Measurements from ENCODE around the gene SRPK2.
"Not testable (repeated sequence)": the region's sequence is repeated elsewhere in the genome, so short reads cannot be mapped to it uniquely, and the experiment has no call there.

The SRPK2 gene

GRCh38 chr7:105309235-105310169 lies 79.2 kb downstream of the SRPK2 start:
- TF ChIP-seq CTCF (IDR thresholded peaks at IDR 0.05; ENCODE audit: low read depth, low read length): no peak
- Histone ChIP-seq H3K4me1 (peaks cover 3% of the 10 kb centered on the region; the same call in 1 of the 2 replicates), H3K27me3 (no peaks in the 10 kb centered on the region), H3K36me3 (no peaks in the 10 kb centered on the region), H3K4me3 (ENCODE audit: low read depth, low read length) (no peak overlapping the region), H3K9me3 (no peaks in the 10 kb centered on the region)
- no peak for DNase-seq

GRCh38 chr7:105307163-105307672 lies 81.5 kb downstream of the SRPK2 start:
- Histone ChIP-seq H3K27me3 (no peaks in the 10 kb centered on the region), H3K9me3 (no peaks in the 10 kb centered on the region), H3K4me3 (ENCODE audit: low read depth, low read length) (no peak overlapping the region), H3K4me1 (peaks cover 3% of the 10 kb centered on the region; the same call in 1 of the 2 replicates), H3K36me3 (no peaks in the 10 kb centered on the region)
- no peak for TF ChIP-seq CTCF (IDR thresholded peaks at IDR 0.05; ENCODE audit: low read depth, low read length)
- DNase-seq: no peak

GRCh38 chr7:105306298-105306748 lies 82.4 kb downstream of the SRPK2 start:
- Histone ChIP-seq H3K9me3 (no peaks in the 10 kb centered on the region), H3K4me3 (ENCODE audit: low read depth, low read length) (no peak overlapping the region), H3K4me1 (peaks cover 3% of the 10 kb centered on the region; the same call in 1 of the 2 replicates), H3K27me3 (no peaks in the 10 kb centered on the region), H3K36me3 (no peaks in the 10 kb centered on the region)
- DNase-seq: no peak
- no peak for TF ChIP-seq CTCF (IDR thresholded peaks at IDR 0.05; ENCODE audit: low read depth, low read length)

- Histone ChIP-seq H3K9me3 (no peaks in the 10 kb centered on the region), H3K27me3 (no peaks in the 10 kb centered on the region), H3K4me3 (ENCODE audit: low read depth, low read length) (no peak overlapping the region), H3K36me3 (no peaks in the 10 kb centered on the region), H3K4me1 (peaks cover 3% of the 10 kb centered on the region; the same call in 1 of the 2 replicates)
- DNase-seq: no peak
- no peak for TF ChIP-seq CTCF (IDR thresholded peaks at IDR 0.05; ENCODE audit: low read depth, low read length)
Measured at GRCh38 chr7:105305633-105306032, 83.1 kb downstream of the SRPK2 start.

- TF ChIP-seq CTCF (IDR thresholded peaks at IDR 0.05; ENCODE audit: low read depth, low read length): no peak
- no peak for DNase-seq
- Histone ChIP-seq H3K4me1 (no peaks in the 10 kb centered on the region; the same call in 1 of the 2 replicates), H3K36me3 (no peaks in the 10 kb centered on the region), H3K4me3 (ENCODE audit: low read depth, low read length) (no peak overlapping the region), H3K27me3 (no peaks in the 10 kb centered on the region), H3K9me3 (no peaks in the 10 kb centered on the region)
Measured at GRCh38 chr7:105304040-105304895, 84.5 kb downstream of the SRPK2 start.

GRCh38 chr7:105300587-105300986 lies 88.1 kb downstream of the SRPK2 start:
- not testable (repeated sequence) for H3K9me3 ChIP-seq; H3K4me1 ChIP-seq; H3K36me3 ChIP-seq; DNase-seq; H3K4me3 ChIP-seq (ENCODE audit: low read depth, low read length); H3K27me3 ChIP-seq
